Keratinocyte (primary cell): ENCODE measurements around the gene ABCB9. TPM values are rescaled to one million over a fixed set of nuclear protein-coding genes. Genes with fewer than 3 reads are reported as not detected.

Experiments
- DNase-seq: peaks from one replicate; pipeline ENCODE4 v3.0.0-alpha.2; 2011; ENCODE audit warnings: low read depth, missing footprints, low spot score
- FAIRE-seq: peaks from 2 replicates; lab custom pipeline; 2011; peaks lifted over from hg19 to GRCh38; lab: Jason Lieb, UNC
- H2AFZ ChIP-seq: 2 replicates; pipeline ENCODE4 v1.6.0; 2012; ENCODE audit warnings: low read length, control low read depth, inconsistent platforms; ENCODE audit not compliant: control insufficient read depth
- H3K27ac ChIP-seq: 2 replicates; pipeline ENCODE4 v1.5.1; 2011; ENCODE audit warnings: low read length; ENCODE audit not compliant: control insufficient read depth, insufficient read depth
- H3K27me3 ChIP-seq: 3 replicates; pipeline ENCODE4 v1.6.0; 2011; ENCODE audit warnings: low read length; ENCODE audit not compliant: control insufficient read depth, insufficient read depth; ENCODE audit errors: extremely low read depth
- H3K36me3 ChIP-seq, 2 experiments: 2 replicates in 1 of 2; 3 replicates in 1 of 2; pipeline ENCODE4 v1.5.1; 2011; ENCODE audit warnings: low read length in 2 of 2, mild to moderate bottlenecking in 1 of 2; ENCODE audit not compliant: control insufficient read depth in 2 of 2, insufficient read depth in 2 of 2; ENCODE audit errors: extremely low read depth in 1 of 2
- H3K4me1 ChIP-seq: 3 replicates; pipeline ENCODE4 v1.5.1; 2011; ENCODE audit warnings: low read length; ENCODE audit not compliant: control insufficient read depth, insufficient read depth; ENCODE audit errors: extremely low read depth
- H3K4me2 ChIP-seq: 3 replicates; pipeline ENCODE4 v1.6.0; 2011; ENCODE audit warnings: low read depth, low read length; ENCODE audit not compliant: control insufficient read depth, insufficient read depth; ENCODE audit errors: extremely low read depth
- H3K4me3 ChIP-seq, 3 experiments: fragments of 200-600 bp in 1 of 3; sonication (generic) in 1 of 3; 2 replicates in 2 of 3; 3 replicates in 1 of 3; pipeline ENCODE4 v1.5.1; 2011 to 2016; ENCODE audit warnings: low read length in 3 of 3, mild to moderate bottlenecking in 3 of 3, control low read depth in 2 of 3, inconsistent platforms in 1 of 3, low read depth in 1 of 3, mixed read lengths in 1 of 3, mixed run types in 1 of 3, moderate library complexity in 1 of 3; ENCODE audit not compliant: control insufficient read depth in 2 of 3, insufficient read depth in 2 of 3; ENCODE audit errors: extremely low read depth in 1 of 3
- H3K79me2 ChIP-seq: 2 replicates; pipeline ENCODE4 v1.6.0; 2012; ENCODE audit warnings: low read length; ENCODE audit not compliant: control insufficient read depth, insufficient read depth
- H3K9ac ChIP-seq: 3 replicates; pipeline ENCODE4 v1.6.0; 2011; ENCODE audit warnings: low read length; ENCODE audit not compliant: control insufficient read depth, insufficient read depth; ENCODE audit errors: extremely low read depth
- H3K9me1 ChIP-seq: 3 replicates; pipeline ENCODE4 v1.6.0; 2011; ENCODE audit warnings: low read length; ENCODE audit not compliant: control insufficient read depth, insufficient read depth; ENCODE audit errors: extremely low read depth
- H3K9me3 ChIP-seq: 2 replicates; pipeline ENCODE4 v1.5.1; 2012; ENCODE audit warnings: low read depth, low read length; ENCODE audit not compliant: control insufficient read depth
- H4K20me1 ChIP-seq: 3 replicates; pipeline ENCODE4 v1.6.0; 2011; ENCODE audit warnings: low read length; ENCODE audit not compliant: control insufficient read depth, insufficient read depth; ENCODE audit errors: extremely low read depth
- CTCF ChIP-seq, 3 experiments: IDR thresholded peaks in 1 of 3; conservative IDR thresholded peaks in 1 of 3; optimal IDR thresholded peaks in 1 of 3; 2 replicates in 2 of 3; 3 replicates in 1 of 3; pipeline versions ENCODE3 to v1.5.1; 2011; ENCODE audit warnings: low read length in 3 of 3, mild to moderate bottlenecking in 3 of 3, moderate library complexity in 2 of 3, control low read depth in 1 of 3, inconsistent platforms in 1 of 3; ENCODE audit not compliant: insufficient read depth in 2 of 3; ENCODE audit errors: extremely low read depth in 1 of 3
- EZH2 ChIP-seq: IDR thresholded peaks from one replicate; pipeline ENCODE4 v1.6.1; 2012; ENCODE audit warnings: inconsistent platforms, mild to moderate bottlenecking, low read length, moderate library complexity
- dilution Hi-C: fragments of 300-500 bp; cut with MboI; formaldehyde crosslinking; loops from one replicate; pipeline ENCODE4 v1.7.0; 2020; ENCODE audit warnings: low sequenced_read_pairs; ENCODE audit not compliant: extremely low pct_ligation_motif_present
- polyA plus RNA-seq, 5 experiments: library from polyadenylated mRNA; depleted of rRNA in 3 of 5; stranded (reverse) in 3 of 5; stranded (forward) in 1 of 5; unstranded in 1 of 5; fragments of >200 nt; gene quantifications; 1 replicate in 1 of 5; 2 replicates in 3 of 5; 3 replicates in 1 of 5; pipeline versions ENCODE4 v1.2.1 to v1.2.3, GENCODE V29; 2011 to 2012; ENCODE audit warnings: missing spikeins in 2 of 5, low read depth in 1 of 5, low replicate concordance in 1 of 5

Gene ABCB9
- polyA plus RNA-seq, 1 donor (not counting 4 experiments of a cell fraction or from before 2014, with no cell fraction given), result 4.0 TPM

DNA sequence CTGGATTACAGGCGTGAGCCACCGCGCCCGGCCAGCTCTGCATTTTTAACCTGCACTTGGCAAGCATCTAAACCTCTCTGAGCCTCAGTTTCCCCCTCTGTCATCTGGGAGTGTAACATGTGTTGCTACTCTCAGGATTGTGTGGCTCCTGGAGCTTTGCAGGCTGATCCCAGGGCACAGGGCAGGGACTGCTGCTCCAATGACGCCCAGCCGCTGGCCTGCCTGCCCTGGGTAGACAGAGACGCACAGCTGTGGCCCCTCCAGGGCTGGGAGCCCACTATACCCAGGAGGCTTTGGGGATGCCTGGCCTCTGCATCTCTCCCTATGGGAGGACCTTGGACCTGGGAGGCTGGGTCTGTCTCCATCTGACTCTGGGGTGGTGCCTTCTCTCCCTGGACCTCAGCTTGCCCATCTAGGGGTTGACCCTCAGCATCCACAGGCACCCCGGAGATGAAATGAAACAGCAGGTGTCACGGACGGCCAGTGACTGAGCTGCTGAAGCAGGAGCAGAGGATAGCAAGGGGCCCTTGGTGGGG lies 27.9 kb upstream of the ABCB9 start:
- Histone ChIP-seq H3K4me3 (no peak overlapping the region), H3K27me3 (no peaks in the 10 kb centered on the region), H2AFZ (no peak overlapping the region), H3K9ac (no peak overlapping the region), H3K36me3 (peaks cover 0 to 1% of the 10 kb centered on the region in 2 experiments), H3K4me1 (no peaks in the 10 kb centered on the region), H3K4me2 (no peak overlapping the region), H3K27ac (no peak overlapping the region), H4K20me1 (no peaks in the 10 kb centered on the region), H3K79me2 (no peaks in the 10 kb centered on the region), H3K9me1 (no peaks in the 10 kb centered on the region), H3K9me3 (no peaks in the 10 kb centered on the region)
- no peak for FAIRE-seq
- no peak for TF ChIP-seq CTCF (optimal IDR thresholded peaks at IDR 0.05 in 1 of 3, IDR thresholded peaks at IDR 0.05 in 1 of 3, conservative IDR thresholded peaks at IDR 0.05 in 1 of 3; ENCODE audit: extremely low read depth in 1 of 3, insufficient read depth in 2 of 3, low read length in 3 of 3)
- TF ChIP-seq EZH2, result no peak
- no peak for DNase-seq
- dilution Hi-C loops, result no loop called here

DNA sequence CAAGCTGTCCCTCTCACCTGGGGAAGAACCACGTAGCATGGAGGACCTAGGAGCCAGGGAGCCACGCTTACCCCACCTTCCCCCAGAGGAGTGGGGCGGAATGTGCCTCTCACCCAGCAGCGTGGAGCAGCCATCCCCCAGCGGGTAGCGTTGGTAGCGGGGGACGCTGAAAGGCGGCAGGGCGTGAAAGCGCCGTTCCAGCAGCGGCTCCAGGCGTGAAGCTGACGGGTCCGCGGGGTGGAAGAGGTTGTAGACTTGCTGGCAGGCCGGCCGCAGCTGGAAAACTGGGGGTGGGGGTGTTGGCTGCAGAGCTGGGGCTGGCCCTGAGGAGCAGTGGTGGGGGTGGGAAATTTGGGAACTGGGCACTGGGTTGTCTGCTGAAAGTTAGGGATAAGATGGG lies 26.1 kb upstream of the ABCB9 start:
- FAIRE-seq (no peak), DNase-seq (no peak)
- Histone ChIP-seq H3K36me3 (peaks cover 0 to 3% of the 10 kb centered on the region in 2 experiments), H3K79me2 (no peaks in the 10 kb centered on the region), H3K4me3 (no peak overlapping the region), H3K9me3 (no peaks in the 10 kb centered on the region), H3K4me2 (no peak overlapping the region), H3K9ac (no peak overlapping the region), H3K27ac (no peak overlapping the region), H3K9me1 (no peaks in the 10 kb centered on the region), H3K4me1 (no peaks in the 10 kb centered on the region), H4K20me1 (no peaks in the 10 kb centered on the region), H3K27me3 (no peaks in the 10 kb centered on the region), H2AFZ (no peak overlapping the region)
- TF ChIP-seq CTCF (optimal IDR thresholded peaks at IDR 0.05 in 1 of 3, IDR thresholded peaks at IDR 0.05 in 1 of 3, conservative IDR thresholded peaks at IDR 0.05 in 1 of 3; ENCODE audit: extremely low read depth in 1 of 3, insufficient read depth in 2 of 3, low read length in 3 of 3) (no peak), EZH2 (no peak)
- dilution Hi-C loops, result no loop called here
